Neural cell (in vitro differentiated cells): ENCODE results near the gene ZNF106. TPM values are rescaled to one million over a fixed set of nuclear protein-coding genes. Genes with fewer than 3 reads are reported as not detected.

Experiments used
- H2AFZ ChIP-seq: fragments of 200-600, 300-800 bp; sonication (generic), shearing (Covaris generic); 2 replicates; pipeline ENCODE4 v1.6.0; 2014; ENCODE audit warnings: low read depth, mild to moderate bottlenecking, antibody characterized with exemption, low read length, moderate library complexity
- H3F3A ChIP-seq: fragments of 200-600 bp; shearing (Covaris generic); 2 replicates; pipeline ENCODE4 v1.6.1; 2016; ENCODE audit warnings: mild to moderate bottlenecking, moderate library complexity, mixed read lengths, antibody characterized with exemption, low read length; ENCODE audit not compliant: insufficient read depth, poor library complexity, severe bottlenecking
- H3K27ac ChIP-seq: fragments of 200-600, 300-800 bp; sonication (generic), shearing (Covaris generic); 2 replicates; pipeline ENCODE4 v1.5.1; 2014; ENCODE audit warnings: mild to moderate bottlenecking, low read length, moderate library complexity
- H3K27me3 ChIP-seq: fragments of 300-800, 200-600 bp; sonication (generic), shearing (Covaris generic); 2 replicates; pipeline ENCODE4 v1.6.0; 2014; ENCODE audit warnings: mild to moderate bottlenecking, low read depth, low read length, moderate library complexity; ENCODE audit not compliant: insufficient read depth
- H3K36me3 ChIP-seq: fragments of 300-800, 200-600 bp; sonication (generic), shearing (Covaris generic); 2 replicates; pipeline ENCODE4 v1.5.1; 2014; ENCODE audit warnings: mild to moderate bottlenecking, antibody characterized with exemption, low read length, moderate library complexity; ENCODE audit not compliant: insufficient read depth
- H3K4me2 ChIP-seq: fragments of 300-800, 200-600 bp; sonication (generic), shearing (Covaris generic); 2 replicates; pipeline ENCODE4 v1.6.0; 2014; ENCODE audit warnings: mild to moderate bottlenecking, low read length
- H3K4me3 ChIP-seq: fragments of 300-800, 200-600 bp; sonication (generic), shearing (Covaris generic); 2 replicates; pipeline ENCODE4 v1.5.1; 2014; ENCODE audit warnings: mild to moderate bottlenecking, low read length, moderate library complexity
- H3K79me2 ChIP-seq: fragments of 200-600 bp; shearing (Covaris generic); replicated peaks from 2 replicates; pipeline ENCODE4 v1.6.0; 2014; ENCODE audit warnings: mild to moderate bottlenecking, low read length, moderate library complexity; ENCODE audit not compliant: insufficient read depth
- H3K9ac ChIP-seq: fragments of 300-800, 200-600 bp; sonication (generic), shearing (Covaris generic); 2 replicates; pipeline ENCODE4 v1.6.1; 2016; ENCODE audit warnings: mild to moderate bottlenecking, low read length, mixed read lengths
- H3K9me2 ChIP-seq: fragments of 200-600 bp; shearing (Covaris generic); 2 replicates; pipeline ENCODE4 v1.6.1; 2016; ENCODE audit warnings: mild to moderate bottlenecking, low read length, mixed read lengths; ENCODE audit not compliant: insufficient read depth
- H3K9me3 ChIP-seq: fragments of 200-600, 300-800 bp; sonication (generic), shearing (Covaris generic); 2 replicates; pipeline ENCODE4 v1.6.1; 2016; ENCODE audit warnings: mild to moderate bottlenecking, mixed run types, low read length, moderate library complexity, mixed read lengths
- H4K20me1 ChIP-seq: fragments of 200-600 bp; shearing (Covaris generic); 2 replicates; pipeline ENCODE4 v1.6.1; 2016; ENCODE audit warnings: mild to moderate bottlenecking, mixed run types; ENCODE audit not compliant: insufficient read depth
- CTCF ChIP-seq: fragments of 450-650 bp; IDR thresholded peaks from 2 replicates; pipeline ENCODE4 v1.5.1; 2014; ENCODE audit warnings: antibody characterized with exemption, mild to moderate bottlenecking, moderate library complexity; ENCODE audit not compliant: poor library complexity, severe bottlenecking
- EP300 ChIP-seq: fragments of 450-650 bp; conservative IDR thresholded peaks from 2 replicates; pipeline ENCODE4 v1.6.1; 2014; ENCODE audit warnings: antibody characterized with exemption, mild to moderate bottlenecking, moderate library complexity; ENCODE audit not compliant: poor library complexity, severe bottlenecking
- EZH2 ChIP-seq: fragments of 200-600, 300-800 bp; shearing (Covaris generic), sonication (generic); IDR thresholded peaks from 2 replicates; pipeline ENCODE4 v1.6.1; 2014; ENCODE audit warnings: antibody characterized with exemption, low read length, borderline replicate concordance, mild to moderate bottlenecking; ENCODE audit not compliant: insufficient read depth, poor library complexity, severe bottlenecking
- MXI1 ChIP-seq: fragments of 450-650 bp; conservative IDR thresholded peaks from 2 replicates; pipeline ENCODE4 v1.6.1; 2014; ENCODE audit warnings: antibody characterized with exemption, mild to moderate bottlenecking; ENCODE audit not compliant: poor library complexity, severe bottlenecking
- POLR2AphosphoS5 ChIP-seq: IDR thresholded peaks from 2 replicates; pipeline ENCODE4 v1.6.1; 2012
- RAD21 ChIP-seq: fragments of 450-650 bp; conservative IDR thresholded peaks from 2 replicates; pipeline ENCODE4 v1.6.1; 2014; ENCODE audit warnings: antibody characterized with exemption, mild to moderate bottlenecking, moderate library complexity
- REST ChIP-seq: IDR thresholded peaks from 2 replicates; pipeline ENCODE4 v1.6.1; 2012; ENCODE audit warnings: borderline replicate concordance
- SMC3 ChIP-seq: fragments of 450-650 bp; conservative IDR thresholded peaks from 2 replicates; pipeline ENCODE4 v1.6.1; 2014; ENCODE audit warnings: antibody characterized with exemption, mild to moderate bottlenecking, moderate library complexity; ENCODE audit not compliant: poor library complexity
- TAF1 ChIP-seq: IDR thresholded peaks from 2 replicates; pipeline ENCODE4 v1.6.1; 2012; ENCODE audit warnings: low read depth
- polyA plus RNA-seq: library from polyadenylated mRNA; depleted of rRNA; stranded (reverse); fragments of >200 nt; gene quantifications from 2 replicates; pipeline ENCODE4 v1.2.3, GENCODE V29; 2014

Gene ZNF106
- polyA plus RNA-seq, 1 donor from 2014 or later: 24.0 TPM

GRCh38 chr15:42444415-42445063 lies 46.4 kb downstream of the ZNF106 start:
- H3K4me3 ChIP-seq: no peak overlapping the region
- H3K9ac ChIP-seq: no peak overlapping the region
- no peaks in the 10 kb centered on the region for H3F3A ChIP-seq
- H3K4me2 ChIP-seq: no peak overlapping the region
- no peaks in the 10 kb centered on the region for H3K27me3 ChIP-seq
- no peaks in the 10 kb centered on the region for H4K20me1 ChIP-seq
- TF ChIP-seq RAD21: no peak
- TF ChIP-seq CTCF: no peak
- no peak for TF ChIP-seq EP300
- TF ChIP-seq TAF1: no peak
- no peak for TF ChIP-seq POLR2AphosphoS5
- no peak for TF ChIP-seq REST
- TF ChIP-seq MXI1: no peak
- no peak for TF ChIP-seq SMC3
- no peak for TF ChIP-seq EZH2
- no peaks in the 10 kb centered on the region for H3K79me2 ChIP-seq
- no peak overlapping the region for H2AFZ ChIP-seq
- H3K36me3 ChIP-seq: peaks cover 8% of the 10 kb centered on the region
- H3K9me3 ChIP-seq: no peaks in the 10 kb centered on the region
- H3K9me2 ChIP-seq: no peaks in the 10 kb centered on the region
- H3K27ac ChIP-seq: no peak overlapping the region

GRCh38 chr15:42427429-42428223 lies 63.3 kb downstream of the ZNF106 start:
- no peaks in the 10 kb centered on the region for H3K9me2 ChIP-seq
- no peak overlapping the region for H2AFZ ChIP-seq
- H3K4me3 ChIP-seq: no peak overlapping the region
- H3K9ac ChIP-seq: no peak overlapping the region
- no peak overlapping the region for H3K4me2 ChIP-seq
- H3K79me2 ChIP-seq: no peaks in the 10 kb centered on the region
- no peaks in the 10 kb centered on the region for H3F3A ChIP-seq
- no peaks in the 10 kb centered on the region for H3K27me3 ChIP-seq
- no peaks in the 10 kb centered on the region for H3K9me3 ChIP-seq
- H3K36me3 ChIP-seq: peaks cover 15% of the 10 kb centered on the region
- TF ChIP-seq REST (no peak), POLR2AphosphoS5 (no peak), RAD21 (no peak)
- no peak overlapping the region for H3K27ac ChIP-seq
- H4K20me1 ChIP-seq: no peaks in the 10 kb centered on the region
